NCI-H460 (cell line): ENCODE measurements around the gene DGKI. TPM values are rescaled to one million over a fixed set of nuclear protein-coding genes. Genes with fewer than 3 reads are reported as not detected.

ENCODE experiments used
- DNase-seq: peaks from one replicate; pipeline ENCODE4 v3.0.0-alpha.2; 2016; ENCODE audit warnings: low read depth; ENCODE audit errors: extremely low read depth
- total RNA-seq: library from RNA; depleted of rRNA; stranded (reverse); fragments of >200 nt; shearing (Covaris generic); gene quantifications from 2 replicates; pipeline ENCODE4 v1.2.3, GENCODE V29; 2014

DGKI gene
- total RNA-seq, 1 experiment from 2014 or later, result 0.40 TPM

GRCh38 chr7:137703291-137704010, 143.3 kb downstream of the DGKI start:
- no peak for DNase-seq

- no peak for DNase-seq
Measured at GRCh38 chr7:137696988-137697387, 149.8 kb downstream of the DGKI start.

GRCh38 chr7:137696376-137696775, 150.4 kb downstream of the DGKI start:
- DNase-seq, result no peak

- DNase-seq, result no peak
Measured at GRCh38 chr7:137695942-137696341, 150.8 kb downstream of the DGKI start.

GRCh38 chr7:137695494-137695893, 151.3 kb downstream of the DGKI start:
- no peak for DNase-seq

- DNase-seq, result no peak
Measured at GRCh38 chr7:137694405-137694804, 152.4 kb downstream of the DGKI start.

- no peak for DNase-seq
Measured at GRCh38 chr7:137692399-137692798, 154.4 kb downstream of the DGKI start.

- DNase-seq, result no peak
Measured at GRCh38 chr7:137691566-137691965, 155.2 kb downstream of the DGKI start.

- no peak for DNase-seq
Measured at GRCh38 chr7:137690635-137691034, 156.1 kb downstream of the DGKI start.

- no peak for DNase-seq
Measured at GRCh38 chr7:137689761-137690160, 157.0 kb downstream of the DGKI start.

GRCh38 chr7:137687556-137688265, 159.1 kb downstream of the DGKI start:
- no peak for DNase-seq

- no peak for DNase-seq
Measured at GRCh38 chr7:137685433-137686164, 161.2 kb downstream of the DGKI start.

GRCh38 chr7:137684776-137685175, 162.0 kb downstream of the DGKI start:
- no peak for DNase-seq

GRCh38 chr7:137684316-137684715, 162.5 kb downstream of the DGKI start:
- DNase-seq, result peak; percentile 4

GRCh38 chr7:137682596-137682995, 164.2 kb downstream of the DGKI start:
- DNase-seq, result no peak

- no peak for DNase-seq
Measured at GRCh38 chr7:137681657-137682562, 164.9 kb downstream of the DGKI start.

GRCh38 chr7:137674551-137675409, 172.0 kb downstream of the DGKI start:
- DNase-seq, result no peak

GRCh38 chr7:137674048-137674447, 172.7 kb downstream of the DGKI start:
- no peak for DNase-seq

- DNase-seq, result no peak
Measured at GRCh38 chr7:137671920-137672319, 174.9 kb downstream of the DGKI start.
